Gastroesophageal sphincter (tissue), 3 donors: Measurements from ENCODE around the gene CFAP77.

Source experiments
- CTCF ChIP-seq, 4 experiments: fragments of 200-600 bp in 2 of 4; fragments of 450-650 bp in 2 of 4; sonication (generic) in 1 of 4; IDR thresholded peaks; one replicate each; pipeline ENCODE4 v1.5.1; 2017 to 2019; ENCODE audit warnings: antibody characterized with exemption in 4 of 4, mild to moderate bottlenecking in 2 of 4, moderate library complexity in 2 of 4
- EP300 ChIP-seq: sonication (generic); formaldehyde crosslinking; IDR thresholded peaks from one replicate; pipeline ENCODE4 v1.6.1; 2017; ENCODE audit warnings: antibody characterized with exemption, mild to moderate bottlenecking
- POLR2A ChIP-seq, 2 donors: fragments of 450-650 bp; IDR thresholded peaks; one replicate each; pipeline ENCODE4 v1.6.1; 2017; ENCODE audit warnings: antibody characterized with exemption in 2 of 2, mild to moderate bottlenecking in 2 of 2, moderate library complexity in 1 of 2
- POLR2AphosphoS5 ChIP-seq: sonication (generic); formaldehyde crosslinking; IDR thresholded peaks from one replicate; pipeline ENCODE4 v1.6.1; 2017; ENCODE audit warnings: antibody characterized with exemption

- TF ChIP-seq POLR2AphosphoS5 (no peak), POLR2A (IDR thresholded peaks at IDR 0.05) (no peak), CTCF (IDR thresholded peaks at IDR 0.05) (no peak), EP300 (no peak)
These were observed 142.0 kb downstream of the CFAP77 start for GRCh38 chr9:132552041-132552440.
